Dermis microvascular lymphatic vessel endothelial cell (primary cell): ENCODE measurements around the gene HMGN4. TPM values are rescaled to one million over a fixed set of nuclear protein-coding genes. Genes with fewer than 3 reads are reported as not detected.

Experiments used
- DNase-seq, 2 donors: peaks; one replicate each; pipeline versions ENCODE4 v3.0.0 to v3.0.0-alpha.2; 2010; ENCODE audit warnings: low read depth in 2 of 2
- total RNA-seq: library from RNA; depleted of rRNA; stranded (reverse); fragments of >200 nt; gene quantifications from 2 replicates; pipeline ENCODE4 v1.2.1, GENCODE V29; 2014

The HMGN4 gene
- total RNA-seq, 1 donor from 2014 or later: 59.6 TPM

DNA sequence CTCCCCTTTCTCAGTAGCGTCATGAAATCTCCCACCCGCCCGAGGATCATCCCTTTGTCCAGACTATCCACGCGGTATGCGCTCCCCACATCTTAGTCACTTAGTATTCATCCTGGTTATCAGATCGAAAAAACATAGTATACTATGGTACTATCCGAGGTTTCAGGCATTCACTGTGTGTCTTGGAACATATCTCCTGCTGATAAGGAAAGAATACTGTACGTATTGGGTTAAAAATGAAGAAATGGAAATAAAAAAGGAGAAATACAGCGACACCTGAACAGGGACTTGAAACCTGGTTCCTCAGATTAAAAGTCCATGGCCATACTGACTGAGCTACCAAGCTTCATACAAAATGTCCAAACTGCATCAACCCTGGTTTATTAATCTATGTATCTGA is 14.0 kb downstream of the HMGN4 start:
- DNase-seq: no peak

DNA sequence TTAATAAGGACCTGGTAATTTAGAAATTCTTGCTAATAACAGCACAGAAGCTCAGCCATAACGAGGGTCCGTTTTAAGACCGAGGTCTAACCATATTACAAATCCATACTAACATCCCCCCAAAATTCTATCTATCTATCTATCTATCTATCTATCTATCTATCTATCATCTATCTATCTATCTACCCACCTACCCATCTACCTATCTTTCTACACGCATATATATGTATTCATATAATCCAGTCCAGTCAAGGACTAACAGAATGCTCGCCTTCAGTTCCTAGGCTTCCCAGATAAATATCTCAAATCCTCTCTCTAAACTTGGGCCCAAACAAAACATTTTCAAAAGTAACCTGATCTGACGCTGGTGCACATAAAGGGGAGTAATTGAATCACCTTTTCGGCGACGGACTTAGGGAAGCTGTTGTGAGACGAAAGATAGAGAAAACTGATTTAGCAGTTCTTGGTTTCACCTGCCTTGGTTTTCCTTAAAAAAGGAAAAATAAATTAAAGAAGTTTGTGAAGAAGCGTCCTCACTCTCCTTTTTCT is 14.5 kb downstream of the HMGN4 start:
- DNase-seq: no peak

DNA sequence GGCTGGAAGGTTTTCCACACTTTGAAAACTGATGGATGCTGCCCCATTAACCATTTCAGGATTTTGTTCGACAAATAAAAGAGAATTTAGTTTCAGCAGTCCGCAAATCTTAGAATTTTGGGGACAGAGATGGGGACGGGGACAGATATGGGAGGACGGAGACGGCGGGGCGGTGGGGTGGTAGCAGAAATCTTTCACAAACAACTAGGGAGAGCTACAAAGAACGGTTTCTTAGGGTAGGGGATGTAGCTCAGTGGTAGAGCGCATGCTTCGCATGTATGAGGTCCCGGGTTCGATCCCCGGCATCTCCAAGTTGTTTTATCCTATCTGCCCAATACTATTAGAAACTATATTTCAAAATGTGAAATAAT is 15.1 kb downstream of the HMGN4 start:
- DNase-seq: peak in 1 of 2 donors; percentile 76

DNA sequence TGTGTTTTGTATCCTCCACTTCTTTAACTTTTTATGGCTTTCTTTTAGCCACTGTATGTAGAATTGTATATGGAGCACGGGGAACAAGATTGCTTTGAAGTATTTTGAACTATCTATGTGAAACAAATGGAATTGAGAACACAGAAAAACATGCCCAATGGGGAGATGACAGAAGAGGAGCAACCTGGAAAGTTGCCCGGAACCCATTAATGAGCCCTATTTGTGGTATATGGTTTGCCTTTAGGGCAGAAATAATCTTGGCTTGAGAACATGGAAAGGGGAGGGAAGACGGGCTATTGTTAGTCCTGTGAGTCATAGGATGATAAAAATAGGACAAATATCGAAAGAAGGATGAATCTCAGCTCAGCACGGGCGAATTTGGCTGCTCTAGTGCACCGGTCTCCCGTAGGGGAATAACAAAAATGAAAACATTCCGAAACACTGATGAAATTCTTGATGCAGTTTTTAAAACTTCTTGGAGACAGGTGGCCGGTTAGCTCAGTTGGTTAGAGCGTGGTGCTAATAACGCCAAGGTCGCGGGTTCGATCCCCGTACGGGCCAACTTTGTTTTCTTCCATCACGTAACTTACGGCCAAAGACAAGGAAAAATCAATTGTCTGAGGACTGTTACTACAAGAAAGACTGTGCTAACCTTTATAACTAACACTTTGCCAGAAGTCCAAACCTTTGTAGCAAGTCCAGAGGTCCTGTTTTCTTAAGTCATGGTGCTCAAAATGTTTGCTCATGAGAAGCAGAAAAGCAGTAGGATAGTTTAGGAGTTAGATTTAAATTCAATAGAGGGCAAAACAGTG is 15.7 kb downstream of the HMGN4 start:
- peak; percentile 76 to 89 for DNase-seq

DNA sequence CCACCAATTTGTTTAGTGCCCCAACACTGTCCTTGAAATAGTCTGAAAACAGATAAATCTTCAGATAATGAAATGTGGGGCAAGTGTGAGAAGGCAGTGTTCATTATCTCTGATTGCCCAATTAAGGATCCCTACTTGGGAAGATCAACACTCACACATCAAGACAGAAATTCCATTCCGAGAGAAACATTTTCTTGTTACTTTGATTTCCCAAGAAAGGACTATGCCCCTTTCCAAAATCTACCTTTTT is 16.2 kb downstream of the HMGN4 start:
- DNase-seq: no peak

DNA sequence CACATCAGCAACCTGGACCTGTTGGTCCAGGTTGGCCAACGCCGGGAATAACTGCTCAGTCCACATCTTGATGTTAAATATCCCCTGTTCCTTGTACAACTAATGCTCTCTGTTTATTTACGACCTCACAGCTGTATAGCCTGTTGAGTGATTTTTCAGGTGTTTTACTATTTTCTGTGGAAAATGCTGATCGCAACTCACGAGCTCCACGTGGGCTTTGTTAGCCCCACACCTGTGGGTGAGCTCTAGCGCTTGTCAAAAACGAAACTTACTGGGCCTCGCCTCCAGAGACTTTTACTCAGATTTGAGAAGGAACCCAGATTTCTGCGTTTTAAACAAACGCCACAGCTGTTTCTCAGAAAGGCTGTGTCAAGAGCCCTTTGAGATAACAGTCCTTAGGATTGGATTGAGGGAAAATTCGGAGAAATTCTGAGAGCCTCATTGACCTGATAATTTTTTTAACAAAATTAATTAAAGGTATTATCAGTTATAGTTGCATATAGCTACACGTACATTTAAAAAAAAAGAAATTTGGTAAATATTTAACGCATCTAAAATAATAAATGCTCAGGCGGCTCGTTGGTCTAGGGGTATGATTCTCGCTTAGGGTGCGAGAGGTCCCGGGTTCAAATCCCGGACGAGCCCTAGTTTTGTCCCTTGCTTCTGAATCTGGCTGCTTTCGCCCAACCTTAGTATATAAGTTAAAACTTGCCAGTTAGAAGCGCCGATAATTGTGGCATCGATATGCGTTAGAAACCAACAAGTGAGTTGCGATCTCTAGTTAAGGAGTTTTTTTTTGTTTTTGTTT is 16.7 kb downstream of the HMGN4 start:
- peak in 1 of 2 donors; percentile 48 for DNase-seq

DNA sequence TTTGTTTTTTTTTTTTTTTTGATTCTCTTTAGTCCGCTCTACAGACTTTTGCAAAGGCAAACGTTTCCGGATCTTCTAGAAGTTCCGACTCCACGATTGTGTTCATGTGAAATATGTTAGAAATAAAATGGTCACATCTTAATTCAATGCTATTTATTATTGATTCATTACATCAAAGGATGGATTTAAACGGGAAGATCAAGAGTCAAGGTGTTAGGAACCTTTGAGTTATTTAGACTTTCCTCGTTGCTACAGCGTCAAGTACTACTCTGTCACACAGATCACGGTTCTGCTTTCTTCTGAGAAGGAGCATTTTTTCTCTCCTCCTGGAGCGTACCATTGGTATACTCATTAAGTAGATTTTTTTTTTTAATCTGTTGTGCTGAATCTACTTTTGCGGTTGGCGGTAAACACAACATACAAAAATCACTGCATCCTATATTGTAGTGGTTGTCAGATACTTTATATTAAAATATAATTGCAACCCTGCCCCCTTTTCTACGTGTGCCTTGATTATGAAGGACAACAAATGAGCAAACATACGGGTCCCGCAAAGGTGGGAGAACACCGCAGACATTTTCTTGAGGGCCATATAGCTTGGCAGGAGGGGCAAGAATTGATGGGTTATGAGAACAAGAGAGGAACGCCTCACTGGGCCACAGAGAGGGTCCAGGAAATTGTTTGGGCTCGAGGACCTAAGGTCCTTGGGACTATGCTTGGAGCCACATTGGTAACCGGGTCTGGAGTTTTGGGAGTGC is 17.5 kb downstream of the HMGN4 start:
- DNase-seq: no peak

DNA sequence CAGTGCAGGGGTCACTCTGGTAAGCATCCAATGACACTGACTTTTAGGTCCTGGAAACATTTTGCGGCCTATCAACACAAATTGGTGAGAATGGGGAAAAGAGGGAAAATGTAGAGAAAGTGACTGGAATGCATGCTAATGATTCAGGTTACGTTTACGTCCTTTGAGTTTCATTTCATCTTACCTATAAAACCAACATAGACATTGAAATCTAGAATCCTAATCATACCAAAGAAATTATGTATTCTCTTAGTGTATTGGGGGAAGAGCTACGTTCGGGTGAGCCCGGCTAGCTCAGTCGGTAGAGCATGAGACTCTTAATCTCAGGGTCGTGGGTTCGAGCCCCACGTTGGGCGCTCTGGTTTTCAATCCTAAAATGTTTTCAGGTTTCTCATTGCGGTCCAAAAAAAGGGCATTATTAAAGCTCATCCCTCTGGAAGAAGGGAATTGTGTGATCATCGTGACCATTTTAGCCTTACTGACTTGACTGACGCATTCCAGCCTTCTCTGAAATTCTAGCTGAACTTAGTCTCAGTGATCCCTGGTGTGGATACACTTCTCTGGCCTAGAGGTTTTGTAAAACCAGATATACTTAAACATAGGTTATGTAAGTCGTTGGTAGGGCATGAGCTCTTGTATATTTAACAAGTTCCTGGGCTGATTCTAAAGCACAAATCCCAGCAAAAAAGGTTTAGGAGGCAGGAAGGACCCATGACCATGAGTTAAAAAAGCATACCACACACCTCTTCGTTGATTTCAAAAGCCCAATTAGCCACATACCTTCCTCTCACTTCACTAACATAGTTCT is 18.3 kb downstream of the HMGN4 start:
- DNase-seq: peak in 1 of 2 donors; percentile 60

DNA sequence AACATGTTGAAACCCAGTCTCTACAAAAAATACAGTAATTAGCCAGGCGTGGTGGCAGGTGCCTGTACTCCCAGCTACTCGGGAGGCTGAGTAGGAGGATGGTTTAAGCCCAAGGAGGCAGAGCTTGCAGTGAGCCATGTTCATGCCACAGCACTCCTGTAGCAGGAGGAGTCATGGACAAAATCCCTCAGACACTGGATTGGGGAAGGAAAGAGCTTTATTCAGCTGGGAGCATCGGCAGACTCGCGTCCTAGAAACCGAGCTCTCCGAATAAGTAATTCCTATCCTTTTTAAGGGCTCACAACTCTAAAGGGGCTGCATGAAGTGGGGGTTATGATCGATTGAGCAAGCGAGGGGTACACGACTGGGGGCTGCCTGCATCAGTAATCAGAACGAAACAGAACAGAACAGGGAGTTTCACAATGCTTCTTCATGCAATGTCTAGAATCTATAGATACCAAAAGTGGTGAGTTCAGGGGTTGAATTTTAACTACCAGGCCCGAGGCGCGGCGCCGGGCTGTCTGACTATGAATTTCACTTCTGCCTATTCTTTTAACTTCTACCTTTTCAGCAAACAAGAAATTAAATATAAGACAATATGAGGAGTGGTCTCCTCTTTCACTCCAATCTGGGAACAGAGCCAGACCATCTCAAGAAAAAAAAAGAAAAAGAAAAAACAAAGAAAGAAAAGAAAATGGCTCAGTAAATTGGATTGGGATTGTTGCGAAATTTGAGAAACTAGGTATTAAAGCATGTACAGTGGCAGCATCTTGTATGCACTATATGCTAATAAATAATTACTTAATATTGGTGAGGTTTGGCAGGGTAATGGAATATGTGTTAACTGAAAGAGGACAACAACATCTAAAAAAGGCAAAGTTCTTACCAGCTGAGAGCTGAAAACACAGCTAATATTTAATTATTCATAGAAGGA is 23.6 kb downstream of the HMGN4 start:
- DNase-seq: no peak

DNA sequence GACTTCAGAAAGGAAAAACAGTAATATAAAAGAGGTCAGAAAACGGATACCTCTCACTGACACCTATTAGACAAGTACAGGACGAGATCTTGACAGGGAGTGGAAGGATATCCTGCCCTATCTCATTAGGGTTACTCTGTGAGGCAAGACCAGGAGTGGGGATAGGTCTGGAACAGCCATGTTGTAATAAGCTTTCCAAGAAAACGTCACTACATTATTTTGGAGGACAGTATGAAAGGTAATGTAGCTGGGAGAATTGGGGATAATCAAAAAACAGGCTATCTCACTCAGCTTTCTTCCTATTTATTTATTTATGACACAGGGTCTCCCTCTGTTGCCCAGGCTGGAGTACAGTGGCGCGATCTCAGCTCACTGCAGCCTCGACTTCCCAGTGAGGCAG is 25.3 kb downstream of the HMGN4 start:
- DNase-seq: no peak

DNA sequence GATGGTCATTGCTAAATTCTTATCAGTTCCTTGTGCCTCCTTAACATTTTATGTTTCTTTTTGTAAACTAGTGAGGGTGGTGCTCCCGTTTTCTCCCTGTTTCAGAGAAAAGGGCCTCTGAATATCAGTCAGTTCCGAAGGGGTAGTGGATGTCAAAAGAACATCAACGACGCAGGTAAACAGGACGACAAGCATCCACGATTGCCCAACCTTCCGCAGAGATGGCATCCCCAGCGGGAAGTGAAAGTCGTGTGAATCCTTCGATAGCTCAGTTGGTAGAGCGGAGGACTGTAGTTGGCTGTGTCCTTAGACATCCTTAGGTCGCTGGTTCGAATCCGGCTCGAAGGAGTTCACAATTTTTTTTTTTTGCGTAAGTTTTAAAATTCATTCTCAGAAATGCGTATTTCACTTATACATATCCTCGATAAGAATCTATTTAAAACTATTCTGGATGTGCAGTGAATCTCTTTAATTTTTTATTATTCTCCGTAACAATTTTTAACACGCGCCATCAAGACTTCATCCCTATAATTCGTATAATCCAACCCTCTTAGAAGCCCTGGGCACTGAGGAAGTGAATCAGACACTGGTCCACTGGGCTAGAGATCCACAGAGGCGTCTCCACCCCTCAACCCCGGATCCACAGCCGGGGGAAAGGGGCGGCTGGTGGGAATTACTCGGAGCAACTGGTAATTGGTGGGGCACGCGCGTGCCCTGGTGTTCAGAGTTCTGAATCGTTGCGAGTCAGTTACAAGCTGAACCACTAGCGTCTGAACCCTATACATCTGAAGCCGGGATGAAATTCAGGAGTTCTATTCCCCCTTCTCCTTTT is 30.7 kb downstream of the HMGN4 start:
- DNase-seq: peak; percentile 92 to 94

DNA sequence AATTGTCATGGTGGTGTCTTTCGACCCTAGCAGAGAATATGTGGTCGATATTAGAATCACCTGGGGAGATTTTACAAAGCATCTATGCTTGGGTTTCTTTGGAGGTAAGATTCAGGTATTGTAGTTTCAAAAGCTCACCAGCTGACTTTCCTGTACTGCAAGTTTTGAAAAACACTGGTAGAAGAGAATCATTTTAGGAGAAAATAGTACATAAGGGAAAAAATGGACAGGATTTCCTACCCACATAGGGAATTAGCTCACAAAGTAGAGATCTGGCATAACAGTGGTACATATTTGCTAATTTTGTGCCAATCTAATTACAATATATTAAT is 31.2 kb downstream of the HMGN4 start:
- DNase-seq: no peak

DNA sequence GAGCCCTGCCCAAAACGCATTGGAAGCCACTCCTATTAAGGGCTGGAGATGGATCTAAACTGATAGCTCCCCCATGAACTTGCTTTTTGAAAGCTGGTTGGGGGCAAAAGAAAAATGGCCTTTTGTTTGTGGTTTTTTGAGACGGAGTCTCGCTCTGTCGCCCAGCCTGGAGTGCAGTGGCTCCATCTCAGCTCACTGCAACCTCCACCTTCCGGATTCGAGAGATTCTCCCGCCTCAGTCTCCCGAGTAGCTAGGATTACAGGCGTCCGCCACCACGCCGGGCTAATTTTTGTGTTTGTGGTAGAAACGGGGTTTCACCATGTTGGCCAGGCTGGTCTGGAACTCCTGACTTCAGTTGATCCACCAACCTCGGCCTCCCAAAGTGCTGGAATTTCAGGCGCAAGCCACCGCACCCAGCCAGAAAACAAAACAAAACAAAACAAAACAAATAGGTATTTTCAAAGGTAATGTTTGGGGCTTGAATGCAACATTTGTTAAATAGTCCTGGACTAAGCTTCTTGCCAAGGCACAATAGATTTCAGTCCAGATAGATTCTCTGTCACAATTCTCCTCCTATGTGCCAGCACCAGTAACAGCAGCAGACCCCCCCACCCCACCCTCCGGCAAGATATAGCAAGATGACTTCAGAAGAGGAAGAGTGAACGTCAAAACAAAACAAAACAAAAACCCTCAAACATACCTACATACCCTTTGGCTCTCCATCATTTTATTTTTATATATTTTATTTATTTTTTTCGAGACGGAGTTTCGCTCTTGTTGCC is 32.1 kb downstream of the HMGN4 start:
- DNase-seq: no peak

DNA sequence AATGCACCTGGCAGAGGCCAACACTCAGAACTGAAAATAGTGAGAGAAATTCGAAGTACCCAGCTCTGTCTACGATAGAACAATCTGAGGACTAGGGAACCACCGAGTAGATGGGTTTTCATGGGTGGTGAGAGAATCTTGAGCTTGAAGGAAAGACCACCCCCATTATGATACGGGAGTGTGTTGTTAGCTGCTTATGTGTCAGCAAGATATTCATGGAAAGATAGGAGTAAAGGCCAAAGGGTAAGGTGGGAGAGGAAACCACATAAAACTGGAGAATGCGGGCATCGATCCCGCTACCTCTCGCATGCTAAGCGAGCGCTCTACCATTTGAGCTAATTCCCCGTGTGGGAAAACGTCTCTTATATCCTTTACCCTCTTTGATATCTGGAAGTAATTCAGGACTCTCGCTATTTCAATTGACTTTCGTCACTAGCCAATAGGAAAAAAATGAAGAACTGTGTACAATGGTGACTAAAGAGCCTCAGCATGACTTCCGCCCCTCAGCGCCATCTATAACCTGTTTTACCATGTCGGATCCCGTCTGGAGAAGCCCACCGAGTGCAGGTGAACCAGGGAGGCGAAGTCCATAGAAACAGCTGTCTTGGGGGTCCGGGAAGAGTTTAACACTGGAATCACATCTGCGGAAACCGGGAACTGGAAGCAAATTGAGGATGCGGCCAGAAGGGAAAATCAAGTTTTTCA is 33.6 kb downstream of the HMGN4 start:
- peak; percentile 86 to 88 for DNase-seq

DNA sequence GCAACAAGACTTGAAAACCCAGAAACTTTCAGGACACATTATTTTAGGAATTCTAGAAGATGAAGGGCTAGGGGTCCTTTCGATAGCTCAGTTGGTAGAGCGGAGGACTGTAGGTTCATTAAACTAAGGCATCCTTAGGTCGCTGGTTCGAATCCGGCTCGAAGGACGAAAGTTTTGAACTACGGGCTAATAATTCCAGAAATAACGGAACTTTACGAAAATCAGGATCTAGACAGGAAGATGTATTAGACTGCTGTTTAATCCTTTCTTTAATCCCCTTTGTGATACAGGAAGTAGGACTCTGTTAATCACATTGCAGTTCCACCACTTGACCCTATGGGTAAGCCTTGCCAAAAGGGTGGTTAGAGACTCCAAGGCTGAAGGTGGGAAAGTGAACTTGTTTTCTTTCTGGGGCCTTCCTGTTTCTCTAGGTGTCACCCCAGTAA is 37.4 kb downstream of the HMGN4 start:
- no peak for DNase-seq

DNA sequence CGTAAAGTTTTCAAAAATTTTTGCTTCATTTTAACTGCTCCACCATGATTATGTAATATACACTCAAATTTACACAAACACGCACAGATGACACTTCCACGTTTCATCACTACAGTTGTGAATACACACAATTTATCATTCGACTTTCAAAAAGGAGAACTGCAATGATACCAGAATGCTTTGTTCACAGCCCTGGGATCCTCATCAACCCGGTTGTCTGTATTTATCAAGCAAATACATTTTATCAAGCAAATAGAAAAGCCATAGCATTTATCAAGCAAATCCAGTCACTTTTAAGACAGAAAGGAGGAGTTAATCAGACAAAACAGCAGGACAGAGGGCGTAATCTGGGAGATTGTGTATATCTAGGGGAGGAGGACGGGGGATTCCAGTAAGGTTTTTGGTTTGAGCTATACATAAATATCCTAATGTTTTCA is 38.3 kb downstream of the HMGN4 start:
- no peak for DNase-seq

DNA sequence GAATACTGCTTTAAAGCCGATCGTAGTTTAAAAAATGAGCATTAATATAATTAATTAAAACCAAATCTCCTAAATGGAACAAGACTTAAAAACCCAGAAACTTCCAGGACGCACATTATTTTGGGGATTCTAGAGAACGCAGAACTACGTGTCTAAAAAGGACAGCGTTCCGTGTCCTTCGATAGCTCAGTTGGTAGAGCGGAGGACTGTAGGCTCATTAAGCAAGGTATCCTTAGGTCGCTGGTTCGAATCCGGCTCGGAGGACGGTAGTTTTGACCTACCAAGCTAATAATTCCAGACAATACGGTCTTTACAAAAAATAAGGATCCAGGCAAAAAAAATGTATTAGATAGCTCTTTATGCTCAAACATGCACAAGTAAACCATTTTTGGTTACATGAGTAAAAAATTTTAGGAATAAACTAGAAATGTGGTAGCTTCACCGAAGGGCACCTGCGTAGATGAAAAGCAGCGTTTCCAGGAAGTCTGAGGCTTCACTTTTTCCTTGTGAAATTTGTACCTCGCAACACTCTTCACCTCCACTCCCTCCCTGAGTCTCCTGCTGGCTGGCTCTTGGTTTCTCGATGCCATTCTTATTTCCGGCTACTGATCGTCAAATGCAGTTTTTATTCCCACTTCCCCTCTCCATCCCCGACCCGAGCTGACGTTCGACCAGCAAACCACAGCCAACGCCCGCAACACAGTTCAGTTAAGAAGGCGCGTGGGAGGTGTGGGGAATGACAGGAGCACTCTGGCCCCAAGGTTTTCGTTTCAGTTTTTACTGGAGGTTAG is 39.0 kb downstream of the HMGN4 start:
- DNase-seq: peak in 1 of 2 donors; percentile 39
